Neural progenitor cell (in vitro differentiated cells): ENCODE results near the gene INPP5D. TPM values are rescaled to one million over a fixed set of nuclear protein-coding genes. Genes with fewer than 3 reads are reported as not detected.
"Not testable (repeated sequence)": the region's sequence is repeated elsewhere in the genome, so short reads cannot be mapped to it uniquely, and the experiment has no call there.

Experiments used
- DNase-seq: peaks from one replicate; pipeline ENCODE4 v3.0.0-alpha.2; 2016; ENCODE audit warnings: low spot score
- H2AFZ ChIP-seq: fragments of 200-600 bp; sonication (generic); replicated peaks from 2 replicates; pipeline ENCODE4 v1.6.1; 2016; ENCODE audit warnings: antibody characterized with exemption
- H3F3A ChIP-seq: fragments of 200-600 bp; sonication (generic); 2 replicates; pipeline ENCODE4 v1.6.1; 2016; ENCODE audit warnings: antibody characterized with exemption, low read depth
- H3K27ac ChIP-seq: fragments of 200-600 bp; sonication (generic); 2 replicates; pipeline ENCODE4 v1.5.1; 2016; ENCODE audit warnings: mild to moderate bottlenecking
- H3K27me3 ChIP-seq: fragments of 200-600 bp; sonication (generic); 2 replicates; pipeline ENCODE4 v1.6.1; 2016; ENCODE audit warnings: mild to moderate bottlenecking, moderate library complexity
- H3K36me3 ChIP-seq: fragments of 200-600 bp; sonication (generic); 2 replicates; pipeline ENCODE4 v1.5.1; 2016
- H3K4me1 ChIP-seq: fragments of 200-600 bp; sonication (generic); 2 replicates; pipeline ENCODE4 v1.6.1; 2016; ENCODE audit warnings: mixed run types
- H3K4me2 ChIP-seq: fragments of 200-600 bp; sonication (generic); 2 replicates; pipeline ENCODE4 v1.6.1; 2016
- H3K4me3 ChIP-seq: fragments of 200-600 bp; sonication (generic); 2 replicates; pipeline ENCODE4 v1.5.1; 2016
- H3K79me2 ChIP-seq: fragments of 200-600 bp; sonication (generic); 2 replicates; pipeline ENCODE4 v1.6.1; 2016; ENCODE audit warnings: low read depth
- H3K9ac ChIP-seq: fragments of 200-600 bp; sonication (generic); 2 replicates; pipeline ENCODE4 v1.6.1; 2016
- H3K9me3 ChIP-seq: fragments of 200-600 bp; sonication (generic); 2 replicates; pipeline ENCODE4 v1.5.1; 2016; ENCODE audit warnings: low read depth
- H4K20me1 ChIP-seq: fragments of 200-600 bp; sonication (generic); 2 replicates; pipeline ENCODE4 v1.6.1; 2016; ENCODE audit warnings: low read depth
- H3K27ac Mint-ChIP-seq: 3 replicates; pipeline ENCODE4 v1.8.0; 2021; ENCODE audit warnings: mixed read lengths
- H3K27me3 Mint-ChIP-seq: 2 replicates; pipeline ENCODE4 v1.8.0; 2022; ENCODE audit warnings: low read depth, mild to moderate bottlenecking, inconsistent platforms, moderate library complexity, mixed read lengths; ENCODE audit not compliant: insufficient read depth
- H3K36me3 Mint-ChIP-seq: 3 replicates; pipeline ENCODE4 v1.8.0; 2021; ENCODE audit warnings: mixed read lengths
- H3K4me1 Mint-ChIP-seq: 3 replicates; pipeline ENCODE4 v1.8.0; 2021; ENCODE audit warnings: mixed read lengths
- H3K4me3 Mint-ChIP-seq: 3 replicates; pipeline ENCODE4 v1.8.0; 2021; ENCODE audit warnings: mild to moderate bottlenecking, moderate library complexity, mixed read lengths
- H3K9me3 Mint-ChIP-seq: 3 replicates; pipeline ENCODE4 v1.8.0; 2020; ENCODE audit warnings: mixed read lengths
- EZH2 ChIP-seq: fragments of 200-600 bp; sonication (generic); IDR thresholded peaks from 2 replicates; pipeline ENCODE4 v1.6.1; 2017; ENCODE audit warnings: antibody characterized with exemption, mild to moderate bottlenecking, moderate library complexity
- EZH2phosphoT487 ChIP-seq: fragments of 200-600 bp; sonication (generic); IDR thresholded peaks from 2 replicates; pipeline ENCODE4 v1.6.1; 2017; ENCODE audit warnings: antibody characterized with exemption
- total RNA-seq: library from RNA; depleted of rRNA; stranded (reverse); fragments of >200 nt; gene quantifications from 2 replicates; pipeline ENCODE4 v1.2.3, GENCODE V29; 2015; ENCODE audit warnings: low replicate concordance
- TF ChIP-seq, protein P1 (sequence below): fragments of 200-600 bp; sonication (generic); IDR thresholded peaks from 2 replicates; pipeline ENCODE4 v1.5.1; 2017; ENCODE audit warnings: antibody characterized with exemption, mild to moderate bottlenecking

Gene INPP5D
- total RNA-seq, 1 donor from 2014 or later = 4.2 TPM

DNA sequence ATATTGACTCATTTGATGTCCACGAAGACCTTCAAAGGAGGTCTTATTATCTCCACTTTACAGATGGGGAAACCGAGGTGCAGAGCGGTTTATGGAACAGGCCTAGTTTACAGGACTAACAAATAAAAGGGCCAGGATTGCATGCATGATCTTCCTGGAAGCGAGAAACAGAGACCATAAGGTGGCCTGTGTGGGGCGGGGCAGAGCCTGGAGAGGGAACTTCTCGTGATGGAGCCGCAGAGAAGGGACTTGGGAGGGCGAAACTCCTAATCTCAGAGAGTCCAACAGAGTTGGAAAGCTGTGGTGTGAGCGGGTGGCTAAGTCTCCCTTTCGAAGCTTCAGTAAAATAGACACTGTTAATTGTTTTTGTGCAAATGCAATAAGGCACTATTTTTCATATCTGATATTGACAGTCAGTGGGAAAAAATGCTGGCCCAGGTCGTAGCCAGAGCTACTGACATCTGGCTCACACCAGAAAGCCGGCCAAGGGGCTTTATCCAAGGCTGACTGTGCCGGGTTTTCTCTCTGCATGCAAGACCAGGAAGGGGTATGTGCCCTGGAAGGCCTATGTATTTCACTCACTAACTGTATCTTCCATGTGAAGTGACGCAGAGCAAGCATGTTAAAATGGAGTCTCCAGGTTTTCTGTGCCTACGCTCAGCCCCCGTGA lies 4.5 kb downstream of the INPP5D start:
- peak overlapping the region; percentile 46 for H3K4me3 Mint-ChIP-seq
- peaks cover 31% of the 10 kb centered on the region for H3K4me1 Mint-ChIP-seq
- no peaks in the 10 kb centered on the region for H3K27me3 ChIP-seq
- no peaks in the 10 kb centered on the region for H4K20me1 ChIP-seq
- H3F3A ChIP-seq = no peaks in the 10 kb centered on the region
- no peaks in the 10 kb centered on the region for H3K36me3 Mint-ChIP-seq
- peaks cover 13% of the 10 kb centered on the region for H3K4me1 ChIP-seq
- no peak overlapping the region for H3K4me2 ChIP-seq
- no peak overlapping the region for H3K27ac Mint-ChIP-seq
- H3K9ac ChIP-seq = no peak overlapping the region
- H3K4me3 ChIP-seq = no peak overlapping the region
- TF ChIP-seq EZH2 = no peak
- TF ChIP-seq EZH2phosphoT487 = no peak
- TF ChIP-seq, protein P1, sequence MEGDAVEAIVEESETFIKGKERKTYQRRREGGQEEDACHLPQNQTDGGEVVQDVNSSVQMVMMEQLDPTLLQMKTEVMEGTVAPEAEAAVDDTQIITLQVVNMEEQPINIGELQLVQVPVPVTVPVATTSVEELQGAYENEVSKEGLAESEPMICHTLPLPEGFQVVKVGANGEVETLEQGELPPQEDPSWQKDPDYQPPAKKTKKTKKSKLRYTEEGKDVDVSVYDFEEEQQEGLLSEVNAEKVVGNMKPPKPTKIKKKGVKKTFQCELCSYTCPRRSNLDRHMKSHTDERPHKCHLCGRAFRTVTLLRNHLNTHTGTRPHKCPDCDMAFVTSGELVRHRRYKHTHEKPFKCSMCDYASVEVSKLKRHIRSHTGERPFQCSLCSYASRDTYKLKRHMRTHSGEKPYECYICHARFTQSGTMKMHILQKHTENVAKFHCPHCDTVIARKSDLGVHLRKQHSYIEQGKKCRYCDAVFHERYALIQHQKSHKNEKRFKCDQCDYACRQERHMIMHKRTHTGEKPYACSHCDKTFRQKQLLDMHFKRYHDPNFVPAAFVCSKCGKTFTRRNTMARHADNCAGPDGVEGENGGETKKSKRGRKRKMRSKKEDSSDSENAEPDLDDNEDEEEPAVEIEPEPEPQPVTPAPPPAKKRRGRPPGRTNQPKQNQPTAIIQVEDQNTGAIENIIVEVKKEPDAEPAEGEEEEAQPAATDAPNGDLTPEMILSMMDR = no peak
- no peak for DNase-seq
- no peaks in the 10 kb centered on the region for H3K79me2 ChIP-seq
- H3K27ac ChIP-seq = no peak overlapping the region
- no peaks in the 10 kb centered on the region for H3K36me3 ChIP-seq
- no peak overlapping the region for H2AFZ ChIP-seq
- peaks cover 3% of the 10 kb centered on the region for H3K27me3 Mint-ChIP-seq
- no peaks in the 10 kb centered on the region for H3K9me3 ChIP-seq
- H3K9me3 Mint-ChIP-seq = no peaks in the 10 kb centered on the region

DNA sequence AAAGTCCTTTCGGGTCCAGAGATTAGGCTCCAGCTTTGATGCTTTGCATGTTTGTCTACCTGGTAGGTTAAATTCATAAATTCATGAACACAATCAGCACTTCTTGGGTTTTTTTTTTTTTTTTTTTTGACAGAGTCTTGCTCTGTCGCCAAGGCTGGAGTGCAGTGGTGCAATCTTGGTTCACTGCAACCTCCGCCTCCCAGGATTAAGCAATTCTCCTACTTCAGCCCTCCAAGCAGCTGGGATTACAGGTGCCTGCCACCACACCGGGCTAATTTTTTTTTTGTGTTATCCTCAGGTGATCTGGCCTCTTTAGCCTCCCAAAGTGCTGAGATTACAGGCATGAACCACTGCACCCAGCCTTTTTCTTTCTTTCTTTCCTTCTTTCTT lies 5.1 kb downstream of the INPP5D start:
- not testable (repeated sequence) for H2AFZ ChIP-seq, H3K9ac ChIP-seq, H3K9me3 ChIP-seq, H4K20me1 ChIP-seq, H3K27ac Mint-ChIP-seq, H3K4me3 Mint-ChIP-seq, H3F3A ChIP-seq, DNase-seq, H3K36me3 Mint-ChIP-seq, H3K4me2 ChIP-seq, H3K79me2 ChIP-seq, H3K27me3 ChIP-seq, H3K27me3 Mint-ChIP-seq, H3K27ac ChIP-seq, H3K36me3 ChIP-seq, H3K4me3 ChIP-seq, H3K9me3 Mint-ChIP-seq
- peaks cover 13% of the 10 kb centered on the region for H3K4me1 ChIP-seq
- H3K4me1 Mint-ChIP-seq = peaks cover 31% of the 10 kb centered on the region

DNA sequence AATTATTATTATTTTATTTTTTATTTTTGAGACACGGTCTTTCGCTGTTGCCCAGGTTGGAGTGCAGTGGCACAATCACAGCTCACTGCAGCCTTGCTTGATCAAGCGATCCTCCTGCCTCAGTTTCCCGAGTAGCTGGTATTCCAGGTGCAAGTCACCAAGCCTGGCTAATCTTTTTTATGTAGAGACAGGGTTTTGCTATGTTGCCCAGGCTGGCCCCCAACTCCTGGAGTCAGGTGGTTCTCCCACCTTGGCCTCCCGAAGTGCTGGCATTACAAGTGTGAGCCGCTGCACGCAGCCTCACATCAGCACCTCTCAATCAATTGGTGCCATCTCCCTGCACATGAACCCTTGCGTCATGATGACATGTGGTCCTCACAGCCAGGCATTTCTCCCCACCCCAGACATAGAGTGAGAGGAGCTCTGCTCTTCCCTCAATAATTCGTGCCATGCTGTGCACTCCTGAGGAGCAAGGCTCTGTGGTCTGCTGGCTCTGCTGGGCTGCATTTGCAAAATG lies 5.9 kb downstream of the INPP5D start:
- no peaks in the 10 kb centered on the region for H3K79me2 ChIP-seq
- no peak for TF ChIP-seq EZH2phosphoT487
- TF ChIP-seq, protein P1 = no peak
- no peak for TF ChIP-seq EZH2
- Mint-ChIP-seq H3K4me3 (no peak overlapping the region), H3K27me3 (peaks cover 3% of the 10 kb centered on the region), H3K36me3 (no peaks in the 10 kb centered on the region), H3K4me1 (peaks cover 26% of the 10 kb centered on the region), H3K9me3 (no peaks in the 10 kb centered on the region), H3K27ac (no peak overlapping the region)
- H3K27ac ChIP-seq = no peak overlapping the region
- H3K4me1 ChIP-seq = peaks cover 13% of the 10 kb centered on the region
- H2AFZ ChIP-seq = no peak overlapping the region
- H4K20me1 ChIP-seq = no peaks in the 10 kb centered on the region
- no peak overlapping the region for H3K4me3 ChIP-seq
- no peaks in the 10 kb centered on the region for H3K27me3 ChIP-seq
- DNase-seq = no peak
- no peaks in the 10 kb centered on the region for H3F3A ChIP-seq
- H3K4me2 ChIP-seq = no peak overlapping the region
- H3K9ac ChIP-seq = no peak overlapping the region
- H3K36me3 ChIP-seq = no peaks in the 10 kb centered on the region
- H3K9me3 ChIP-seq = no peaks in the 10 kb centered on the region

DNA sequence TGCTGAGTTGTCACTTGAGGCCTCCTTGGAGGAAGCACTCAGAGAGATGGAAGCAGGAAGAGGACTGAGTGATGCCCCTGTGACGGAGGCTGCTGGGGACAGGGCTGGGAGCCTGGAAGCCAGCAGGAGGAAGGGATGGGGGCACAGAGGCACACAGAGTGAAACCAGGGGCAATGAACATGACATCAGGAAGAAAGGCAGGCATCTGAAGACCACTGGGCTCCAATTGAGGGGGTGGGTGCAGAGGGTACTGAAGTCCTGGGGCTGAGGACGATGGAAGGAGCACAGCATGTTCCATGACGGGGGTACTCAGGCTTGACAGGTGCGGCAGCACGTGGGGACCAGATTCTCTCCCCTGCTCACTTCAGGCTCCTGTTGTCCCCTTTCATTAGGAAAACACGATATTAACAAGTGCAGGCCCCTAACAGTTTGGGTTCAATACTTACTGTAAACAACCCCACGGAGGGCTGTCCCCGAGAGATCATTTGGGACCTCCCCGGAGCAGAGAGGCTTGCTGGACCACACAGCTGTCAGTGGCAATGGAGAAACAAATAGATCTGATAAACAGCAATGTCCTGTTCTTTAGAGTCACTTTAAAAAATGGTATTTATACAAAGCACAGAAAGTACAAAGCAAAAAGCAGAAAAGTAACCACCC lies 8.7 kb downstream of the INPP5D start:
- H3K27ac Mint-ChIP-seq = no peak overlapping the region
- H3K4me3 Mint-ChIP-seq = no peak overlapping the region
- H3K27me3 Mint-ChIP-seq = peaks cover 3% of the 10 kb centered on the region
- DNase-seq = no peak
- Histone ChIP-seq H3K27ac (no peak overlapping the region), H3K27me3 (no peaks in the 10 kb centered on the region), H3F3A (no peaks in the 10 kb centered on the region), H4K20me1 (no peaks in the 10 kb centered on the region), H3K9me3 (no peaks in the 10 kb centered on the region), H3K4me1 (no peaks in the 10 kb centered on the region), H2AFZ (no peak overlapping the region), H3K4me2 (no peak overlapping the region), H3K79me2 (no peaks in the 10 kb centered on the region), H3K36me3 (no peaks in the 10 kb centered on the region), H3K9ac (no peak overlapping the region), H3K4me3 (no peak overlapping the region)
- peaks cover 5% of the 10 kb centered on the region for H3K9me3 Mint-ChIP-seq
- H3K36me3 Mint-ChIP-seq = no peaks in the 10 kb centered on the region
- TF ChIP-seq, protein P1 = no peak
- TF ChIP-seq EZH2phosphoT487 (no peak), EZH2 (no peak)
- no peaks in the 10 kb centered on the region for H3K4me1 Mint-ChIP-seq
